Kidney (tissue), 14 donors: ENCODE data around the gene STPG3. TPM values are rescaled to one million over a fixed set of nuclear protein-coding genes. Genes with fewer than 3 reads are reported as not detected.

Experiments used
- DNase-seq, 5 donors: peaks; one replicate each; pipeline ENCODE4 v3.0.0-alpha.2; 2013 to 2020
- FAIRE-seq: peaks from 2 replicates; lab custom pipeline; 2012; peaks lifted over from hg19 to GRCh38; lab: Jason Lieb, UNC
- H3K27ac ChIP-seq, 2 donors: one replicate each; pipeline ENCODE4 v1.7.0; 2013; ENCODE audit warnings: low read depth in 2 of 2, low read length in 2 of 2, inconsistent platforms in 1 of 2
- H3K27me3 ChIP-seq: one replicate; pipeline ENCODE4 v1.7.1; 2013; ENCODE audit warnings: low read length, inconsistent platforms; ENCODE audit not compliant: control insufficient read depth, insufficient read depth
- H3K36me3 ChIP-seq, 3 donors: one replicate each; pipeline versions ENCODE4 v1.7.0 to v1.7.1; 2013; ENCODE audit warnings: low read length in 3 of 3, control low read depth in 1 of 3, inconsistent platforms in 1 of 3; ENCODE audit not compliant: insufficient read depth in 3 of 3, control insufficient read depth in 2 of 3
- H3K4me1 ChIP-seq, 3 donors: one replicate each; pipeline versions ENCODE4 v1.7.0 to v1.7.1; 2013; ENCODE audit warnings: low read length in 3 of 3, inconsistent platforms in 1 of 3, low read depth in 1 of 3; ENCODE audit not compliant: control insufficient read depth in 2 of 3, insufficient read depth in 2 of 3
- H3K4me3 ChIP-seq, 3 donors: one replicate each; pipeline versions ENCODE4 v1.7.0 to v1.8.1; 2013; ENCODE audit warnings: low read length in 3 of 3, control low read depth in 1 of 3, inconsistent platforms in 1 of 3
- H3K9ac ChIP-seq, 3 donors: one replicate each; pipeline versions ENCODE4 v1.7.0 to v1.7.1; 2013; ENCODE audit warnings: low read length in 3 of 3, control low read depth in 1 of 3, inconsistent platforms in 1 of 3
- H3K9me3 ChIP-seq, 3 donors: one replicate each; pipeline versions ENCODE4 v1.7.0 to v1.7.1; 2013; ENCODE audit warnings: low read length in 3 of 3, control low read depth in 1 of 3, inconsistent platforms in 1 of 3; ENCODE audit not compliant: control insufficient read depth in 2 of 3, insufficient read depth in 1 of 3
- CTCF ChIP-seq: IDR thresholded peaks from 3 replicates; pipeline ENCODE4 v1.5.1; 2012; ENCODE audit warnings: mild to moderate bottlenecking, moderate library complexity, borderline replicate concordance; ENCODE audit not compliant: insufficient read depth; ENCODE audit errors: extremely low read depth
- intact Hi-C: fragments of 100-400 bp; cut with DNase I; formaldehyde crosslinking; loops from one replicate; pipeline ENCODE4 v1.11.1; 2022
- polyA plus RNA-seq: library from polyadenylated mRNA; stranded (reverse); fragments of 350-450 nt; fragmentation: Illumina TruSeq; extraction: RNeasy Lipid Tissue Mini Kit (QIAGEN cat#74804); gene quantifications from one replicate; pipeline ENCODE4 v1.2.3, GENCODE V29; 2014; ENCODE audit warnings: low read depth, low replicate concordance; ENCODE audit not compliant: insufficient read depth
- total RNA-seq: library from RNA; stranded (reverse); fragmentation: NEBNext Ultra II Directional; extraction: Animal tissue kit (Norgen Biotek cat#: 25700); gene quantifications from one replicate; pipeline ENCODE4 v1.2.1, GENCODE V29; 2021
- donor health status: control.
- donor health status: control.
- donor health status: control.
- donor health status: control.
- donor health status: control.
- donor health status: DM: yes; HTN: yes; CAD: no.
- donor health status: Normal renal cell carcinoma (clear cell type).

Gene STPG3
- total and polyA plus RNA-seq, 2 donors from 2014 or later: 0.38 TPM; not detected in 1

GRCh38 chr9:137244486-137245449 is 6.3 kb upstream of the STPG3 start:
- TF ChIP-seq CTCF: no peak
- FAIRE-seq (no peak), DNase-seq (peak in 3 of 5 donors; percentile 34 to 69 (median 43))
- Histone ChIP-seq H3K9ac (no peak overlapping the region), H3K27me3 (no peaks in the 10 kb centered on the region), H3K36me3 (peaks cover 2 to 13% (median 6%) of the 10 kb centered on the region in 3 donors), H3K27ac (no peak overlapping the region), H3K4me1 (peaks cover 0 to 15% (median 7%) of the 10 kb centered on the region in 3 donors), H3K4me3 (no peak overlapping the region), H3K9me3 (no peaks in the 10 kb centered on the region)
- intact Hi-C loops: no loop called here

- peaks cover 0 to 15% (median 7%) of the 10 kb centered on the region in 3 donors for H3K4me1 ChIP-seq
- H3K27ac ChIP-seq: no peak overlapping the region
- no peak overlapping the region for H3K9ac ChIP-seq
- no peaks in the 10 kb centered on the region for H3K27me3 ChIP-seq
- no peak for TF ChIP-seq CTCF
- DNase-seq (peak in 1 of 5 donors; percentile 46), FAIRE-seq (no peak)
- peaks cover 2 to 13% (median 6%) of the 10 kb centered on the region in 3 donors for H3K36me3 ChIP-seq
- intact Hi-C loops: no loop called here
- no peak overlapping the region for H3K4me3 ChIP-seq
- no peaks in the 10 kb centered on the region for H3K9me3 ChIP-seq
Measured at GRCh38 chr9:137245450-137246421, 5.3 kb upstream of the STPG3 start.

DNA sequence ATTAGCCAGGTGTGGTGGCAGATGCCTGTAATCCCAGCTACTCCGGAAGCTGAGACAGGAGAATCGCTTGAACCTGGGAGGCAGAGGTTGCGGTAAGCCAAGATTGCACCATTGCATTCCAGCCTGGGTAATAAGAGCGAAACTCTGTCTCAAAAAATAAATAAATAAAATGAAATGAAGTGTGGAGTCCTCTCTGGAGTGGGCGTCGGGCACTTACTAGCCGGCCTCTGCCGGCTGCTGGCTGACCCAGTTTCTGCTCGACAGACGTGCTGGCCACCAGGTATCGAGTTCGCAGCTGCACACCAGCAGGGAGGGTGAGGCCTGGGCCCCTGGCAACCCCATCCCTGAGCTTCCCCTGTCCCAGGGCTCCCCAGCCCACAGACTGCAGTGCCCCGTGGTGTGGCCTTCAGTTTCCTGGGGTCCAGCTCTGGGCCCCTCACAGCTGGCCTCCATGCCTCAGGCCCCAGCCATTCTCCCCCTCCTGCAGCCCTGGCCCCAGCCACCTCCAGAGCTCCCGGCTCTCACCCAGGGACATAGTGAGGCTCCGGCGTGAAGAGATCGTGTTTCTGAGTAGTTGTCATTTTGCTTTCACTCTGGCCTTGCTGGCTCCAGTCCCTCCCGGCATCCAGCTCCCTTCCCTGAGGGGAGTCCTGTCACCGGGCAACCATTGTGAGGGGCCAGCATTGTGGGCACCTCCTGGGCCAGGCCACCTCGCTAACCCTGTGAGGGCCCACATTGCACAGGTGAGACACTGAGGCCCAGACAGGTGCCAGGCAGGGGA is 3.8 kb upstream of the STPG3 start:
- H3K9ac ChIP-seq: no peak overlapping the region
- no peak overlapping the region for H3K4me3 ChIP-seq
- intact Hi-C loops: no loop called here
- no peaks in the 10 kb centered on the region for H3K27me3 ChIP-seq
- TF ChIP-seq CTCF: no peak
- H3K4me1 ChIP-seq: peaks cover 0 to 12% (median 5%) of the 10 kb centered on the region in 3 donors
- DNase-seq: peak in 4 of 5 donors; percentile 34 to 61 (median 38)
- H3K27ac ChIP-seq: no peak overlapping the region
- H3K36me3 ChIP-seq: peaks cover 2 to 13% (median 6%) of the 10 kb centered on the region in 3 donors
- no peak for FAIRE-seq
- no peaks in the 10 kb centered on the region for H3K9me3 ChIP-seq
